Uterus (tissue), 4 donors: ENCODE data around the gene FBL. TPM values are rescaled to one million over a fixed set of nuclear protein-coding genes. Genes with fewer than 3 reads are reported as not detected.

Experiments used
- DNase-seq, 2 donors: peaks; one replicate each; pipeline ENCODE4 v3.0.0-alpha.2; 2019 to 2020
- H3K27ac ChIP-seq, 2 donors: fragments of 200-600 bp; sonication (generic); 1 replicate in 1 of 2; 2 replicates in 1 of 2; pipeline ENCODE4 v1.5.1; 2016 to 2018
- H3K27me3 ChIP-seq, 2 donors: fragments of 200-600 bp; sonication (generic); one replicate each; pipeline ENCODE4 v1.5.1; 2018 to 2019; ENCODE audit warnings: control low read depth in 1 of 2
- H3K36me3 ChIP-seq, 2 donors: fragments of 200-600 bp; sonication (generic); one replicate each; pipeline ENCODE4 v1.5.1; 2019; ENCODE audit warnings: control low read depth in 1 of 2
- H3K4me1 ChIP-seq, 2 donors: fragments of 200-600 bp; sonication (generic); one replicate each; pipeline ENCODE4 v1.5.1; 2018 to 2019; ENCODE audit warnings: control low read depth in 1 of 2
- H3K4me3 ChIP-seq, 2 donors: fragments of 200-600 bp; sonication (generic); 1 replicate in 1 of 2; 2 replicates in 1 of 2; pipeline ENCODE4 v1.5.1; 2018 to 2019; ENCODE audit warnings: mild to moderate bottlenecking in 1 of 2
- H3K9me3 ChIP-seq, 2 donors: fragments of 200-600 bp; sonication (generic); one replicate each; pipeline ENCODE4 v1.5.1; 2019; ENCODE audit warnings: control low read depth in 1 of 2
- CTCF ChIP-seq, 4 experiments: fragments of 200-600 bp in 2 of 4; fragments of 450-650 bp in 2 of 4; sonication (generic) in 2 of 4; IDR thresholded peaks; one replicate each; pipeline ENCODE4 v1.5.1; 2016 to 2019; ENCODE audit warnings: antibody characterized with exemption in 4 of 4, mild to moderate bottlenecking in 2 of 4, moderate library complexity in 1 of 4
- POLR2A ChIP-seq, 2 donors: fragments of 450-650 bp; IDR thresholded peaks; one replicate each; pipeline ENCODE4 v1.6.1; 2016; ENCODE audit warnings: antibody characterized with exemption in 2 of 2, mild to moderate bottlenecking in 1 of 2, moderate library complexity in 1 of 2
- intact Hi-C: fragments of 100-400 bp; cut with DNase I; formaldehyde crosslinking; loops from one replicate; pipeline ENCODE4 v1.15.1; 2023; ENCODE audit warnings: low total_unique reads
- total RNA-seq, 4 donors: library from RNA; depleted of rRNA in 3 of 4; stranded (reverse); fragments of >200 nt in 3 of 4; gene quantifications; one replicate each; pipeline versions ENCODE4 v1.1.0 to v1.2.4, GENCODE V29; 2014 to 2023
- donor health status: DM: yes; HTN: yes; CAD: no.

FBL gene
- total RNA-seq, 4 donors from 2014 or later: 71.7 to 327 (median 277) TPM

GRCh38 chr19:39825093-39825463 lies 21.1 kb downstream of the FBL start:
- Histone ChIP-seq H3K4me3 (peak overlapping the region in 1 of 2 donors; percentile 62), H3K36me3 (no peaks in the 10 kb centered on the region), H3K9me3 (no peaks in the 10 kb centered on the region), H3K27ac (peak overlapping the region; percentile 36 to 78), H3K4me1 (no peaks in the 10 kb centered on the region), H3K27me3 (no peaks in the 10 kb centered on the region)
- TF ChIP-seq CTCF (IDR thresholded peaks at IDR 0.05) (no peak), POLR2A (IDR thresholded peaks at IDR 0.05) (no peak)
- intact Hi-C loops: no loop called here
- DNase-seq: no peak

- TF ChIP-seq CTCF (IDR thresholded peaks at IDR 0.05): peak in 1 of 4 experiments; percentile 31
- peak in 1 of 2 donors; percentile 39 for TF ChIP-seq POLR2A (IDR thresholded peaks at IDR 0.05)
- Histone ChIP-seq H3K27me3 (no peaks in the 10 kb centered on the region), H3K27ac (peak overlapping the region; percentile 67 to 78), H3K4me3 (peak overlapping the region; percentile 62), H3K4me1 (no peaks in the 10 kb centered on the region), H3K9me3 (no peaks in the 10 kb centered on the region), H3K36me3 (no peaks in the 10 kb centered on the region)
- DNase-seq: peak; percentile 82 to 89
- intact Hi-C loops: no loop called here
Measured at GRCh38 chr19:39824143-39825092, 21.8 kb downstream of the FBL start.

- TF ChIP-seq POLR2A (IDR thresholded peaks at IDR 0.05) (no peak), CTCF (IDR thresholded peaks at IDR 0.05) (no peak)
- Histone ChIP-seq H3K27ac (peak overlapping the region; percentile 67 to 78), H3K27me3 (no peaks in the 10 kb centered on the region), H3K4me3 (peak overlapping the region; percentile 62), H3K9me3 (no peaks in the 10 kb centered on the region), H3K4me1 (no peaks in the 10 kb centered on the region), H3K36me3 (no peaks in the 10 kb centered on the region)
- DNase-seq: no peak
- intact Hi-C loops: no loop called here
Measured at GRCh38 chr19:39823686-39824085, 22.5 kb downstream of the FBL start.

GRCh38 chr19:39820696-39821095 lies 25.5 kb downstream of the FBL start:
- H3K27ac ChIP-seq: no peak overlapping the region
- DNase-seq: no peak
- H3K4me3 ChIP-seq: no peak overlapping the region
- H3K9me3 ChIP-seq: no peaks in the 10 kb centered on the region
- TF ChIP-seq CTCF (IDR thresholded peaks at IDR 0.05): no peak
- no peak for TF ChIP-seq POLR2A (IDR thresholded peaks at IDR 0.05)
- intact Hi-C loops: no loop called here
- no peaks in the 10 kb centered on the region for H3K27me3 ChIP-seq
- H3K36me3 ChIP-seq: no peaks in the 10 kb centered on the region
- H3K4me1 ChIP-seq: no peaks in the 10 kb centered on the region

GRCh38 chr19:39819786-39820185 lies 26.4 kb downstream of the FBL start:
- intact Hi-C loops: no loop called here
- Histone ChIP-seq H3K27ac (no peak overlapping the region), H3K4me1 (no peaks in the 10 kb centered on the region), H3K27me3 (no peaks in the 10 kb centered on the region), H3K4me3 (no peak overlapping the region), H3K9me3 (no peaks in the 10 kb centered on the region), H3K36me3 (no peaks in the 10 kb centered on the region)
- TF ChIP-seq POLR2A (IDR thresholded peaks at IDR 0.05) (no peak), CTCF (IDR thresholded peaks at IDR 0.05) (no peak)
- no peak for DNase-seq
